Activated CD8-positive, alpha-beta T cell treated with anti-CD3 and anti-CD28 coated beads for 36 hours (primary cell): ENCODE results near the gene CCL17. TPM values are rescaled to one million over a fixed set of nuclear protein-coding genes. Genes with fewer than 3 reads are reported as not detected.

Experiments used
- ATAC-seq: fragments of 200-7000 bp; cut with Tn5 transposase; one replicate; pipeline ENCODE4 v1.10.0; 2021; ENCODE audit warnings: mild to moderate bottlenecking, moderate library complexity
- CTCF ChIA-PET: fragments of 350-600 bp; sonication (Branson Sonifier 250); formaldehyde crosslinking; loops from one replicate; lab custom pipeline; 2021; ENCODE audit warnings: antibody characterized with exemption; lab: Charles Lee
- POLR2A ChIA-PET: fragments of 350-600 bp; sonication (Branson Sonifier 250); formaldehyde crosslinking; loops from one replicate; lab custom pipeline; 2021; ENCODE audit warnings: antibody characterized with exemption; lab: Charles Lee
- DNase-seq: peaks from one replicate; pipeline ENCODE4 v3.0.0-alpha.2; 2020
- H3K27ac Mint-ChIP-seq: one replicate; pipeline ENCODE4 v1.8.0; 2021; ENCODE audit warnings: mild to moderate bottlenecking, mixed read lengths
- H3K27me3 Mint-ChIP-seq: one replicate; pipeline ENCODE4 v1.8.0; 2021; ENCODE audit warnings: mixed read lengths
- H3K36me3 Mint-ChIP-seq: one replicate; pipeline ENCODE4 v1.8.0; 2021; ENCODE audit warnings: low read depth, mixed read lengths
- H3K4me1 Mint-ChIP-seq: one replicate; pipeline ENCODE4 v1.8.0; 2021; ENCODE audit warnings: low read depth, mixed read lengths
- H3K4me3 Mint-ChIP-seq: one replicate; pipeline ENCODE4 v1.8.0; 2021; ENCODE audit warnings: mild to moderate bottlenecking, moderate library complexity, mixed read lengths
- H3K9me3 Mint-ChIP-seq: one replicate; pipeline ENCODE4 v1.8.0; 2021; ENCODE audit warnings: mixed read lengths
- intact Hi-C: fragments of 100-400 bp; cut with micrococcal nuclease; formaldehyde crosslinking; loops from one replicate; pipeline ENCODE4 v1.10.0; 2022
- total RNA-seq, 2 experiments: library from RNA; stranded (reverse); gene quantifications; one replicate each; pipeline ENCODE4 v1.2.3, GENCODE V29; 2021
- TF ChIP-seq, protein P1 (sequence below): fragments of 200-600 bp; IDR thresholded peaks from one replicate; pipeline ENCODE4 v1.8.0; 2022; ENCODE audit warnings: antibody characterized with exemption, mild to moderate bottlenecking

Gene CCL17
- total RNA-seq, 2 experiments from 2014 or later = 2.1 to 2.9 TPM

- ATAC-seq = no peak
- Mint-ChIP-seq H3K27ac (no peak overlapping the region), H3K4me3 (no peak overlapping the region), H3K4me1 (no peaks in the 10 kb centered on the region), H3K9me3 (no peaks in the 10 kb centered on the region), H3K36me3 (no peaks in the 10 kb centered on the region), H3K27me3 (peaks cover 9% of the 10 kb centered on the region)
- intact Hi-C loops = no loop called here
- DNase-seq = no peak
- POLR2A ChIA-PET = no interaction called here
- TF ChIP-seq, protein P1, sequence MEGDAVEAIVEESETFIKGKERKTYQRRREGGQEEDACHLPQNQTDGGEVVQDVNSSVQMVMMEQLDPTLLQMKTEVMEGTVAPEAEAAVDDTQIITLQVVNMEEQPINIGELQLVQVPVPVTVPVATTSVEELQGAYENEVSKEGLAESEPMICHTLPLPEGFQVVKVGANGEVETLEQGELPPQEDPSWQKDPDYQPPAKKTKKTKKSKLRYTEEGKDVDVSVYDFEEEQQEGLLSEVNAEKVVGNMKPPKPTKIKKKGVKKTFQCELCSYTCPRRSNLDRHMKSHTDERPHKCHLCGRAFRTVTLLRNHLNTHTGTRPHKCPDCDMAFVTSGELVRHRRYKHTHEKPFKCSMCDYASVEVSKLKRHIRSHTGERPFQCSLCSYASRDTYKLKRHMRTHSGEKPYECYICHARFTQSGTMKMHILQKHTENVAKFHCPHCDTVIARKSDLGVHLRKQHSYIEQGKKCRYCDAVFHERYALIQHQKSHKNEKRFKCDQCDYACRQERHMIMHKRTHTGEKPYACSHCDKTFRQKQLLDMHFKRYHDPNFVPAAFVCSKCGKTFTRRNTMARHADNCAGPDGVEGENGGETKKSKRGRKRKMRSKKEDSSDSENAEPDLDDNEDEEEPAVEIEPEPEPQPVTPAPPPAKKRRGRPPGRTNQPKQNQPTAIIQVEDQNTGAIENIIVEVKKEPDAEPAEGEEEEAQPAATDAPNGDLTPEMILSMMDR = no peak
- CTCF ChIA-PET = interaction anchor here (1.4 kb wide), 1 partner anchor 50 kb away, joined by 3 read pairs; no protein-coding TSS in a partner anchor
These were observed 38.0 kb upstream of the CCL17 start for GRCh38 chr16:57366544-57367040.

DNA sequence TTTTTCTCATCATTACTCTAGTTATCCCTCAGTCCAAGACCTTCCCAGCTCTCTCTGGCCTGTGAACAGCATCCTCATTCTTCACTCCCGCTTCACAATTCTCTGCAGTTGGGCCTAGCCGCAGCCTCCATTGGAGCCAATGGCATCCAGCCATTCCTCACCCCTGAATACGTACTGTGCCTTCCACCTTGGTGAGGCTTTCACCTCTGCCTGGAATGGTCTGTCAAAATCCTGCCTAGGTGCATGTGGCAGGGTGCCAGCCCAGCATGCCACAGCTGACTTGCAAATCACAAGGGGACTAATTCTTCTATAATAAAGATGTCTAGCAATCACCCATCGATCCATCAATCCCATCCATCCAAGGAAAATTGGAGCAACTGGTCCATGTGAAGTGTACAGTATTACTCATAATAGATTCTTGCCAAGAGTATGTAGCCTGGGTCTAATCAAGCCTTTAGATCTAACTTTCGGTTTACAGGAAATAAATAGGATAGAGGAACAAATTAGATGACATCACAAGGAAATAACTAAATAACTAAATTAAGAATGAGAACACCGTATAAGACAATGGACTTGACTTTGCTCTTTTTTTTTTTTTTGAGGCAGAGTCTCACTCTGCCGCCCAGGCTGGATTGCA lies 37.3 kb upstream of the CCL17 start:
- H3K4me1 Mint-ChIP-seq = no peaks in the 10 kb centered on the region
- DNase-seq = no peak
- H3K36me3 Mint-ChIP-seq = no peaks in the 10 kb centered on the region
- intact Hi-C loops = no loop called here
- no peaks in the 10 kb centered on the region for H3K9me3 Mint-ChIP-seq
- no peak overlapping the region for H3K4me3 Mint-ChIP-seq
- ChIA-PET CTCF (interaction anchor here (1.4 kb wide), 1 partner anchor 49 kb away, joined by 3 read pairs; no protein-coding TSS in a partner anchor), POLR2A (no interaction called here)
- no peak overlapping the region for H3K27ac Mint-ChIP-seq
- H3K27me3 Mint-ChIP-seq = peaks cover 9% of the 10 kb centered on the region
- TF ChIP-seq, protein P1 = no peak
- no peak for ATAC-seq

DNA sequence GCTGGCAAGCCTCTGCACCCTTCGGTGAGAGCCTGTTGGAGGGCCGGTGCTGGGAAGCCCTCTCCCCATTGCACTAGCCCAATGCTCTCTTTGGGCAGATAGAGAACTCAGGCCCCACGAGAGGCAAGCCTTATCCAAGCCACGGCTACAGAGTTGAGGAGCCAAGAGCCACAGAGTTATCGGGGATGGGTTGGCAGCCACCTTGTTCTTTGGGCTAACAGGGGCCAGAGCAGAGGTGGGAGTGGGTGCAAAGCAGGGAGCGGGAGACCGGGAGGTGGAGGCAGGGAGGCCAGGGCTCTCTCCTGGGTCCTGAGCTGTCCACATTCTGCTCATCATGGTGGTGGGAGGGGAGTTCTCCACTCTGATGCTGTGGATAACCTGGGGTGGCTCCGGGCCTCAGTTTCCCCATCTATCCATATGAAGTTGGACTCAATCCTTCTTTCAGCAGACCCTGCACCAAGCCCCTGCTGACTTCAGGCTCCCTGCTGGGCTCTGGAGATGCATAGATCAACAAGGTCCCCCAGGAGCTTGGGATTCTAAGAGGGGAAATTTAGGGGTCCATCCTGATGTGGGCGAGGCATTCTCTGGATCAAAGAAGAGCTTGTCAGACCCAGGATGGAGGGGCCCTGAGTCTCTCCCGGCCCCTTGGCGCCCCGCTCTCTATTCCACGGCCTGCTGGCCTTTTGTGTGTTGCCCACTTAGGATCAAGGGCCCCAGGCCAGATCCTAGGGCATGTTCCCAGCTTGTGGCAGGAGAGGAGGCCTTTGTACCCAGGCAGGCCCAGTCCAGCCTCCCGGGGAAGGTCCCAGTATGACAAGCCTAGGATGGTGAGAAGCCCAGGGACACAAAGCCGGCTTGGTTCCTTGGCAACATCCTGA lies 32.8 kb upstream of the CCL17 start:
- peaks cover 21% of the 10 kb centered on the region for H3K4me1 Mint-ChIP-seq
- ATAC-seq (no peak), DNase-seq (no peak)
- no peaks in the 10 kb centered on the region for H3K9me3 Mint-ChIP-seq
- no peak overlapping the region for H3K27ac Mint-ChIP-seq
- H3K4me3 Mint-ChIP-seq = no peak overlapping the region
- CTCF ChIA-PET = interaction anchor here (1.4 kb wide), 1 partner anchor 46 kb away, joined by 3 read pairs; no protein-coding TSS in a partner anchor
- H3K27me3 Mint-ChIP-seq = peaks cover 7% of the 10 kb centered on the region
- intact Hi-C loops = no loop called here
- POLR2A ChIA-PET = interaction anchor here (1.1 kb wide), 1 partner anchor 16 kb away, joined by 3 read pairs; no protein-coding TSS in a partner anchor
- TF ChIP-seq, protein P1 = no peak
- H3K36me3 Mint-ChIP-seq = no peaks in the 10 kb centered on the region

DNA sequence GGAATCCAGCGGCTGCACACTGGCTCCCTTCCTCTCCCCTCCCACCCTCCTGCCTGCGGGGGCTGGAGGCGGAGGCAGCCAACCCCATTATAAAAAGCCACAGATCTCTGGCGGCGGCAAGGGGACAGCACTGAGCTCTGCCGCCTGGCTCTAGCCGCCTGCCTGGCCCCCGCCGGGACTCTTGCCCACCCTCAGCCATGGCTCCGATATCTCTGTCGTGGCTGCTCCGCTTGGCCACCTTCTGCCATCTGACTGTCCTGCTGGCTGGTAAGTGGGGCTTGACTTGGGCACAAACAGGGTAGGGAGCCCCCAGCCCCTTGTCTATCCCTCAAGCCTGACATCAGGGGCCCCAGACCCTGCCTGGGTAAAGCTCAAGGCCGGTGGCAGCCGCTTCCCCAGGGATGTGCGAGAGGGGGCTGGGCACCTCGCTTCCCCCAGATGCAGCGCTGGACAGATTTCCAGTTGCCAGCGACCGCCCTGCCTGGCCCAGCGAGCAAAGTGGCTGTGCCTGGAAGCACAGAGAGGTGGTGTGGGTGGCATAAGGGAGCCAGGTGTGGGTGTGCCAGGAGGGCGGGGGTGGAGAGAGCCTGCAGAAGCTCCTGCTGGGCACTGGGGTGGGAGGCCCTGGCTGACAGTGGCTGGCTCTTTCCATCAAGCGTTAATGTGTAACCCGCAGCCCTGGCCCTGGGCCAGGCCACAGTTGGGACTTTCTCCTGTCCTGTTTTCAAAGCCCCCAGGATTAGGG lies 32.0 kb upstream of the CCL17 start, which contains the start of gene CX3CL1:
Gene CX3CL1, plus strand, starts transcription at position 119 of the 745 bp plus-strand sequence. Its CDS starts 79 bp downstream, at position 198.
- ChIA-PET CTCF (no interaction called here), POLR2A (interaction anchor here (1.1 kb wide), 1 partner anchor 15 kb away, joined by 3 read pairs; no protein-coding TSS in a partner anchor)
- Mint-ChIP-seq H3K4me1 (peaks cover 29% of the 10 kb centered on the region), H3K27me3 (peaks cover 2% of the 10 kb centered on the region), H3K4me3 (no peak within 1 kb of the TSS), H3K27ac (no peak within 1 kb of the TSS), H3K9me3 (no peaks in the 10 kb centered on the region), H3K36me3 (no peaks in the 10 kb centered on the region)
- intact Hi-C loops = no loop called here
- no peak for ATAC-seq
- TF ChIP-seq, protein P1 = no peak
- no peak for DNase-seq
